Measurements from ENCODE around the gene LRRC66. TPM values are rescaled to one million over a fixed set of nuclear protein-coding genes. Genes with fewer than 3 reads are reported as not detected.

The LRRC66 gene
- total RNA-seq, 4 donors from 2014 or later, result 4.6 to 9.2 (median 7.1) TPM

GRCh38 chr4:51960486-51960885 lies 59.7 kb downstream of the LRRC66 start:
- no peak for TF ChIP-seq EP300 (IDR thresholded peaks at IDR 0.05; ENCODE audit: low read depth)
- no peak for TF ChIP-seq POLR2AphosphoS5 (IDR thresholded peaks at IDR 0.05)
- no peak for TF ChIP-seq POLR2A (IDR thresholded peaks at IDR 0.05)
- no peak for TF ChIP-seq CTCF (IDR thresholded peaks at IDR 0.05)
- H3K36me3 ChIP-seq, result no peaks in the 10 kb centered on the region
- DNase-seq, result peak; percentile 22
- H3K27me3 ChIP-seq, result no peaks in the 10 kb centered on the region
- in situ Hi-C loops (cut with MboI; ENCODE audit: low pct_ligation_motif_present in 1 of 4, low pct_unique_long_range_greater_than_20kb in 1 of 4, low sequenced_read_pairs in 3 of 4), result loop anchor here in 1 of 4 donors (25.0 kb wide), 1 partner anchor 102 kb away; the partner anchor contains the start of gene SPATA18
- 29 to 38% methylated on average over 3 to 4 of the region's 4 CpGs for WGBS, 2 donors (ENCODE audit: low coverage in 1 of 2)
- H3K9me3 ChIP-seq, result no peaks in the 10 kb centered on the region
- no peak overlapping the region for H3K4me3 ChIP-seq
- no peak overlapping the region for H3K27ac ChIP-seq
- intact Hi-C loops (cut with DNase I; ENCODE audit: low total_unique reads), result no loop called here
- peaks cover 0 to 4% (median 2%) of the 10 kb centered on the region in 4 donors for H3K4me1 ChIP-seq

DNA sequence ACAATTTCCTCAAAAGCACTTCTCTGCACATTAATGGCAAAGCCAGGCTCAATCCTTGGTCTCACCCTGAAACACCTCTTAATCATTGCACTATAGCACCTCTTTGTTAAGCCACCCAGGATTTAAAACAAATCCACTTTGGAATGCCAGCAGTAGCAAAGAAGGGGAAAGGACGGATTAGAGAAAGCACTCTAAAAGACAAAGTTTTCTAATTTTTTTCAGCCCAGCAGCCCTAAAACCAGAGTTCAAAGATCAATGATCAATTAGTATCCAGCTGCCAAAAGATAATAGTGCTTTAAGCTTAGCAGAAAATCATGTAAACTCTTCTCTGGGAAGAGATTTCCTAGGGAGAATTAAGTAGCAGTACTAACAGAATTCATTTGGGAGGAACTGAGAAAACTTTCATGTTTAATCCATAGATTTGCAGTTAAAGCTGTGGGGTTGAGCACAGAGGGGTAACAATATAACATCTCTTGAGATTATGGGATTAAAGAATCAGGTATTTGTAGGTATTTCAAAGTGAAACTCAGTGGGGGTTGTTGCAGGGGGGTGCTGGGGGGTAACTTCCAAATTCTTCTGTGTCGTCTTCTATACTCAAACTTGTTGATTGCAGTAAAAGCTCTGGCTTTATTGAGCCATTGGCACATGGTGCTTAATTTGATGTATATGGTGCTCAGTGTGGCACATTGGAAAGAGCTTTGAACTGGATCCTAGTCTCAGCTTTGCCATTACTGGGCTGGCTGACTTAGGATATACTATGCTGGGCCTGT lies 61.8 kb downstream of the LRRC66 start:
- Histone ChIP-seq H3K4me3 (no peak overlapping the region), H3K27ac (no peak overlapping the region), H3K27me3 (no peaks in the 10 kb centered on the region), H3K9me3 (no peaks in the 10 kb centered on the region), H3K36me3 (no peaks in the 10 kb centered on the region), H3K4me1 (no peaks in the 10 kb centered on the region)
- in situ Hi-C loops (cut with MboI; ENCODE audit: low pct_ligation_motif_present in 1 of 4, low pct_unique_long_range_greater_than_20kb in 1 of 4, low sequenced_read_pairs in 3 of 4) (loop anchor here in 1 of 4 donors (25.0 kb wide), 1 partner anchor 104 kb away; the partner anchor contains the start of gene SPATA18), intact Hi-C loops (cut with DNase I; ENCODE audit: low total_unique reads) (no loop called here)
- WGBS, 2 donors (ENCODE audit: low coverage in 1 of 2), result 71 to 76% methylated on average over 2 of the region's 2 CpGs
- TF ChIP-seq EP300 (IDR thresholded peaks at IDR 0.05; ENCODE audit: low read depth) (no peak), CTCF (IDR thresholded peaks at IDR 0.05) (no peak), POLR2AphosphoS5 (IDR thresholded peaks at IDR 0.05) (no peak), POLR2A (IDR thresholded peaks at IDR 0.05) (no peak)
- DNase-seq, result no peak

Small RNA genes within 50 kb of the gene (small RNA-seq; reads per million reads assigned to genes)
- 0 to 0.24 (median 0) reads per million in 4 donors for gene AC104784.1

Other genes with a start within 250 kb of the LRRC66 start
- gene DCUN1D4, start 177.2 kb downstream of the LRRC66 start, total RNA-seq, result 10 to 100 TPM; 25.1 to 66.4 (median 40.9) TPM
- gene SGCB, start 17.9 kb upstream of the LRRC66 start, total RNA-seq, result 10 to 100 TPM in 2 of 4 donors, 1 to 10 TPM in 2; 4.9 to 26.4 (median 15.7) TPM
- 10 to 100 TPM in 1 of 4 donors, 1 to 10 TPM in 3; 3.0 to 11.2 (median 7.9) TPM for gene SPATA18, start 30.9 kb upstream of the LRRC66 start, total RNA-seq

Data from transverse colon (tissue), 4 donors.